ENCODE measurements around the gene KCNK16.

Gene KCNK16

DNA sequence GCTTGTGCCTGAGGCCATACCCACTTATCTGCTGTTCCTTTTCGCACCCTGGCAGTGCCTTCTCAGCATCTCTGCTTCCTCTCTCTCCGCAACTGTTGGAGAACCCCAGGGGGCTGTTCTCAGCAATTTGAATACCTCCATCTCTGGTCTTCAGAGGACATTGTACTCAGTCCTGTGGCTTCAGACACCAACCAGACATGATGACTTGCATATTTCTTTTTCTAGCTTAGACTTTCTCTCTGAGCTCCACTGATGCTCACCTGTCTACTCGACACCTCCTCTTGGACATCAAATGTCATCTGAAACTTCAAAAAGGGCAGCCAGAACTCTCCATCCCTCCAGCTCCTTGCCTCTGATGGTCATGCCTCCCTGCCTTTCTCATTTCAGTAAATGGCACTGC lies 18.9 kb upstream of the KCNK16 start:
- Histone ChIP-seq H3K4me1 (peaks cover 0 to 58% (median 29%) of the 10 kb centered on the region in 4 donors), H3K27ac (no peak overlapping the region), H3K4me3 (no peak overlapping the region), H3K27me3 (no peaks in the 10 kb centered on the region), H3K36me3 (no peaks in the 10 kb centered on the region), H3K9me3 (no peaks in the 10 kb centered on the region)
- DNase-seq, result no peak
- no peak for TF ChIP-seq CTCF (IDR thresholded peaks at IDR 0.05)
- intact Hi-C loops (cut with DNase I; ENCODE audit: low total_unique reads), result no loop called here

- Histone ChIP-seq H3K36me3 (no peaks in the 10 kb centered on the region), H3K4me1 (peaks cover 0 to 52% (median 28%) of the 10 kb centered on the region in 4 donors), H3K9me3 (no peaks in the 10 kb centered on the region), H3K4me3 (no peak overlapping the region), H3K27me3 (no peaks in the 10 kb centered on the region), H3K27ac (peak overlapping the region; percentile 36 to 38)
- DNase-seq, result no peak
- intact Hi-C loops (cut with DNase I; ENCODE audit: low total_unique reads), result no loop called here
- no peak for TF ChIP-seq CTCF (IDR thresholded peaks at IDR 0.05)
These were observed 17.5 kb upstream of the KCNK16 start for GRCh38 chr6:39339868-39340550.

DNA sequence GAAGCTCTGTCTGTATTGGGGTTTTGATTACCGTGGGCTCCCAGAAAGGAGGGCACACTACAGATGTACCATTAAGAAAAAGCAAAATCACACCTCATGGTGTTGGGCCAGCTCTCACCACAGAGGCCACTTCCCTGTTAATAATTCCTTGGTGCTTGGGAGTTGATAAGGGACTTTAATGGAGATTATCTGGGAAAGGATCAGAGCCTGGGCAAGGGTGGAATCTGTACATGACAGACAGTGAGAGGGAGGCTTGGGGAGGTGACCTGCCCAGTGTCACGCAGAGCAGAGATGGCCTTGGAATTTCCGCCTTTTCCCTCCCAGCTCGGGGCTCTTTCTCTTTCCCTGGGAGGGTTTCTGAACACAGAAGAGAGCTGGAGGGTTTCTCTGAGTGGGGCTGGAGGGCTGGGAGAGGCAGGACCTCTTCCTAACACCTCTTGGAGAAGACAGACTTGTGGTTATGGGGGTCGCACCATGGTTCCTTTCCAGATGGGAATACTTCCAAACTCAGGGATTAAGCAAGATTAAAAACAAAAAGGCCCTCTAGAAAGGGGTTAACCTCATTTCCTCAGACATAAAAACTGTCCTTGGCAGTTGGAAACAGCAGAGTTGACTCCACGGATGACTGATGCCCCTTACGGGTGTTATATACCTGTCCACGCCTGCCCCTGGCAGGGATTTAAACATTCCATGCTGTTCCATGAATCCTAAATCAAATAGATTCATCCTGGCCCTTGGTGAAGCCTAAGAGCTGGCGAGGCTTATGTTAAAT lies 16.8 kb upstream of the KCNK16 start:
- TF ChIP-seq CTCF (IDR thresholded peaks at IDR 0.05), result no peak
- H3K27ac ChIP-seq, result peak overlapping the region in 1 of 2 donors; percentile 36
- no peaks in the 10 kb centered on the region for H3K36me3 ChIP-seq
- H3K4me3 ChIP-seq, result no peak overlapping the region
- intact Hi-C loops (cut with DNase I; ENCODE audit: low total_unique reads), result no loop called here
- H3K27me3 ChIP-seq, result no peaks in the 10 kb centered on the region
- no peak for DNase-seq
- no peaks in the 10 kb centered on the region for H3K9me3 ChIP-seq
- peaks cover 0 to 45% (median 26%) of the 10 kb centered on the region in 4 donors for H3K4me1 ChIP-seq

DNA sequence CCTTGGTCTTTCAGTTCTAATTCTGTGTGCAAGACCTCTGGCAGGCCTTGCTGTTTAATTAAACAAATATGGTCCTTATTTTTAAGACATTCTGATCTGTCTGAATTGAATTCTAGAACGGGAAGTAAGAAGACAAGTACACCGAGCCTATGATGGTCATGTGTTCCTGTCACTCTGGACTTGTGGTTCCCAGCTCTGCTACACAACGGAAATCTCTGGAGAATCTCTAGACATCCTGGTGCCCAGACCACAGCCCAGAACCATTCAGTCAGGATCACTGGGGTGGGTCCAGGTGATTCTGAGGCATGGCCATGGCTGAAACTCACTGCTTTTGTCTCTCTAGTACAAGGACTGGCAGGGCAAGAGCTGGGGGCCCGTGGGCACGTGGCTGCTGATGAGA lies 15.9 kb upstream of the KCNK16 start:
- intact Hi-C loops (cut with DNase I; ENCODE audit: low total_unique reads), result no loop called here

More for the DNA sequence above, 15.9 kb upstream of the KCNK16 start:
- no peak for DNase-seq
- no peaks in the 10 kb centered on the region for H3K9me3 ChIP-seq
- no peak overlapping the region for H3K27ac ChIP-seq
- H3K4me1 ChIP-seq, result peaks cover 0 to 43% (median 26%) of the 10 kb centered on the region in 4 donors
- no peak for TF ChIP-seq CTCF (IDR thresholded peaks at IDR 0.05)
- H3K4me3 ChIP-seq, result no peak overlapping the region
- H3K27me3 ChIP-seq, result no peaks in the 10 kb centered on the region
- no peaks in the 10 kb centered on the region for H3K36me3 ChIP-seq

Measured in tibial artery (tissue), 4 donors.